GM12878 (cell line): Measurements from ENCODE around the gene TRMU. TPM values are rescaled to one million over a fixed set of nuclear protein-coding genes. Genes with fewer than 3 reads are reported as not detected.

ENCODE experiments used
- ATAC-seq: fragments of 200-7000 bp; cut with Tn5 transposase; 3 replicates; pipeline ENCODE4 v1.9.1; 2020; ENCODE audit warnings: mild to moderate bottlenecking, moderate library complexity
- BruUV-seq: library from RNA; stranded (reverse); fragments of 400-500 nt; replicated peaks from 2 replicates; lab custom pipeline; 2021; lab: Mats Ljungman, UMichigan
- CTCF ChIA-PET: fragments of 300-600 bp; sonication (Branson Sonifier 250); formaldehyde crosslinking; extraction: SDS; loops from one replicate; lab custom pipeline; 2021; ENCODE audit warnings: inconsistent platforms; lab: Yijun Ruan, JAX
- POLR2A ChIA-PET: fragments of 350-600 bp; formaldehyde crosslinking; extraction: SDS; loops from one replicate; lab custom pipeline; 2021; ENCODE audit warnings: inconsistent platforms; lab: Charles Lee
- RAD21 ChIA-PET: fragments of 300-600 bp; sonication (Branson Sonifier 250); formaldehyde crosslinking; loops from one replicate; lab custom pipeline; 2023; ENCODE audit warnings: antibody characterized with exemption; ENCODE audit not compliant: unreplicated experiment; lab: Charles Lee
- SMC1A ChIA-PET: fragments of 300-600 bp; sonication (Branson Sonifier 250); formaldehyde crosslinking; loops from one replicate; lab custom pipeline; 2023; ENCODE audit not compliant: unreplicated experiment, uncharacterized antibody; lab: Charles Lee
- DNase-seq: peaks from one replicate; pipeline ENCODE4 v3.0.0-alpha.2; 2011; ENCODE audit warnings: low read depth, low spot score
- FAIRE-seq: peaks from 3 replicates; lab custom pipeline; 2011; peaks lifted over from hg19 to GRCh38; lab: Jason Lieb, UNC
- H2AFZ ChIP-seq: 2 replicates; pipeline ENCODE4 v1.6.0; 2011; ENCODE audit warnings: low read depth, low read length, control low read depth; ENCODE audit not compliant: control insufficient read depth
- H3K27ac ChIP-seq: 2 replicates; pipeline ENCODE4 v1.5.1; 2011; ENCODE audit warnings: control low read depth; ENCODE audit not compliant: control insufficient read depth, insufficient read depth
- H3K27me3 ChIP-seq, 2 experiments: replicated peaks in 1 of 2; 2 replicates each; pipeline versions ENCODE4 v1.6.0 to v1.6.1; 2011; ENCODE audit warnings: low read length in 1 of 2; ENCODE audit not compliant: control insufficient read depth in 2 of 2, insufficient read depth in 2 of 2
- H3K36me3 ChIP-seq, 2 experiments: 2 replicates each; pipeline ENCODE4 v1.5.1; 2011; ENCODE audit warnings: low read length in 1 of 2; ENCODE audit not compliant: control insufficient read depth in 2 of 2, insufficient read depth in 2 of 2
- H3K4me1 ChIP-seq: 2 replicates; pipeline ENCODE4 v1.6.1; 2011; ENCODE audit warnings: mild to moderate bottlenecking, low read length, moderate library complexity, mixed read lengths; ENCODE audit not compliant: control insufficient read depth, insufficient read depth
- H3K4me2 ChIP-seq: 2 replicates; pipeline ENCODE4 v1.6.0; 2011; ENCODE audit warnings: control low read depth; ENCODE audit not compliant: control insufficient read depth, insufficient read depth
- H3K4me3 ChIP-seq: fragments of 200-600 bp; sonication (generic); 2 replicates; pipeline ENCODE4 v1.5.1; 2016
- H3K79me2 ChIP-seq: 2 replicates; pipeline ENCODE4 v1.6.0; 2011; ENCODE audit warnings: low read length; ENCODE audit not compliant: control insufficient read depth, insufficient read depth
- H3K9ac ChIP-seq: 2 replicates; pipeline ENCODE4 v1.8.0; 2011; ENCODE audit warnings: low read length, control low read depth, mixed read lengths; ENCODE audit not compliant: control insufficient read depth, insufficient read depth
- H3K9me3 ChIP-seq: replicated peaks from 3 replicates; pipeline ENCODE4 v1.5.1; 2011; ENCODE audit warnings: mild to moderate bottlenecking, low read length; ENCODE audit not compliant: control insufficient read depth, insufficient read depth
- H4K20me1 ChIP-seq: 2 replicates; pipeline ENCODE4 v1.6.0; 2011; ENCODE audit not compliant: control insufficient read depth, insufficient read depth
- ASH2L ChIP-seq: fragments of 300-600, 200-600 bp; sonication (generic); IDR thresholded peaks from 2 replicates; pipeline ENCODE4 v1.6.1; 2017; ENCODE audit warnings: low read depth, mild to moderate bottlenecking, borderline replicate concordance
- E2F4 ChIP-seq: IDR thresholded peaks from 2 replicates; pipeline ENCODE4 v1.6.1; 2012; ENCODE audit warnings: low read depth, low read length, improper control_type of control experiment
- HDAC6 ChIP-seq: fragments of 200-600 bp; sonication (generic); IDR thresholded peaks from one replicate; pipeline ENCODE4 v1.8.0; 2017; ENCODE audit warnings: antibody characterized with exemption; ENCODE audit not compliant: unreplicated experiment
- MXI1 ChIP-seq: fragments of 150-350 bp; IDR thresholded peaks from 2 replicates; pipeline ENCODE4 v1.6.1; 2011; ENCODE audit warnings: low read depth, mild to moderate bottlenecking, inconsistent platforms, low read length, improper control_type of control experiment
- SMAD5 ChIP-seq: IDR thresholded peaks from 2 replicates; pipeline ENCODE4 v1.6.1; 2016; ENCODE audit warnings: antibody characterized with exemption, low read depth
- USF2 ChIP-seq: IDR thresholded peaks from 2 replicates; pipeline ENCODE4 v1.6.1; 2011; ENCODE audit warnings: low read depth, low read length, improper control_type of control experiment, borderline replicate concordance
- ZBTB33 ChIP-seq: fragments of 450-650 bp; IDR thresholded peaks from 2 replicates; pipeline ENCODE4 v1.6.1; 2017; ENCODE audit warnings: mild to moderate bottlenecking
- ZSCAN29 ChIP-seq: fragments of 450-650 bp; IDR thresholded peaks from 2 replicates; pipeline ENCODE4 v1.6.1; 2017; ENCODE audit warnings: mild to moderate bottlenecking, moderate library complexity
- WGBS: methylation state at CpG from one replicate; pipeline ENCODE4 v1.1.6; 2016; ENCODE audit warnings: low lambda C conversion rate; ENCODE audit not compliant: insufficient replicate concordance, insufficient coverage; ENCODE audit errors: missing lambda C conversion rate; 5-methylcytosine and 5-hydroxymethylcytosine counted together
- in situ Hi-C: fragments of 300-500 bp; cut with MboI; formaldehyde crosslinking; loops from 9 replicates; pipeline ENCODE4 v1.14.3; 2018; ENCODE audit warnings: mixed read lengths
- intact Hi-C: fragments of 100-400 bp; cut with micrococcal nuclease; formaldehyde crosslinking; loops from one replicate; pipeline ENCODE4 v1.14.2; 2022; ENCODE audit not compliant: unreplicated experiment
- polyA plus RNA-seq, 11 experiments: library from polyadenylated mRNA; depleted of rRNA in 4 of 11; unstranded in 6 of 11; stranded (reverse) in 5 of 11; fragments of >200 nt; fragmentation: Nextera tagmentation in 4 of 11; fragmentation: Illumina TruSeq in 1 of 11; extraction: Ambion mirVana in 4 of 11; extraction: Trizol in 1 of 11; gene quantifications; 1 replicate in 1 of 11; 2 replicates in 10 of 11; pipeline versions ENCODE4 v1.2.1 to v1.2.3, GENCODE V29; 2011 to 2016; ENCODE audit warnings: inconsistent platforms in 2 of 11, missing spikeins in 2 of 11, low read depth in 1 of 11
- total RNA-seq, 4 experiments: library from RNA; depleted of rRNA in 3 of 4; stranded (reverse); fragments of >200 nt in 3 of 4; fragmentation: Illumina TruSeq in 1 of 4; extraction: Trizol in 1 of 4; gene quantifications; 2 replicates each; pipeline versions ENCODE4 v1.2.1 to v1.2.3, GENCODE V29; 2013 to 2021

TRMU gene
- total and polyA plus RNA-seq, 10 of the 15 experiments (the other 5 are each of a cell fraction or from before 2014, with no cell fraction given): 3.5 to 57.0 (median 44.0) TPM

DNA sequence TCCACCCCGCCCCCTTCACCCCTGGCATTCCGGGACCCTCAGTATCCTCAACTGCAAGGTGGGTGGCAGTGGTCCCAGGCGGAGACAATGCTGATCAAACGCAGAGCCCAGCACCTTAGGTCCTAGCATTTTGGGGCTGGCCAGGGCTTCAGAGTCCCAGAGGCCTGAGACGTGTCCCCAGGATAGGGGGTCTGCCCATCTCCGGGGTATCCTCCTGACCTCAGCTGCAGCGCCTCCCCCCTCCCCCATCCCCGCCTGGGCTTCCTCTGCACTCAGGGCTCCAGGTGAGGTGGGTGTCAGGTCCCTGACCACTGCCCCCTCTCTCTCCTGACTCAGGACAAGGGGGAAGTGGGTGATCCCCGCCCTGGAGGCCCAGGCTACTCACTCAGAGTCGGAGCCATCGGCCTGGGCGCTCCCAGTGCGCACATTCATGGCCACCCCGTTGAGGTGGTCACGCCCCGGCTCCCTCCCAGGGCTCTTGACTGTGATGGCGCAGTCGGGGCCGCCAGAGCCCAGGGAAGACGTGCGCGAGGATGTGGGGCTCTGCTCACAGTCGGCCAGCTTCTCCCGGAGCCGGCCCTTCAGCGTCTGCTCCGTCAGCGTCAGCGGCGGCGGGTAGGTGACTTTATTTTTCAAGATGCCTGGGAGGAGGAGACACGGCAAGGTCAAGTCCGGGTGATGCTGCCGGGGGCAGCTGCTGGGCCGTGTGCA lies 28.3 kb downstream of the TRMU start:
- DNase-seq (no peak), FAIRE-seq (no peak), ATAC-seq (no peak)
- ChIA-PET SMC1A (no interaction called here), POLR2A (no interaction called here), RAD21 (no interaction called here), CTCF (no interaction called here)
- Histone ChIP-seq H3K9ac (no peak overlapping the region), H3K36me3 (no peaks in the 10 kb centered on the region), H2AFZ (no peak overlapping the region), H3K4me2 (no peak overlapping the region), H3K79me2 (no peaks in the 10 kb centered on the region), H4K20me1 (no peaks in the 10 kb centered on the region), H3K9me3 (no peaks in the 10 kb centered on the region), H3K27ac (no peak overlapping the region), H3K4me1 (no peaks in the 10 kb centered on the region), H3K27me3 (no peaks in the 10 kb centered on the region), H3K4me3 (no peak overlapping the region)
- intact Hi-C loops: no loop called here
- no peak for TF ChIP-seq ZBTB33
- TF ChIP-seq HDAC6: no peak
- no peak for TF ChIP-seq SMAD5
- TF ChIP-seq E2F4: no peak
- TF ChIP-seq ZSCAN29: no peak
- TF ChIP-seq MXI1: no peak
- TF ChIP-seq USF2: no peak
- TF ChIP-seq ASH2L: no peak
- BruUV-seq: no TSS peak
- 52% methylated on average over 32 of the region's 35 CpGs for WGBS
- in situ Hi-C loops: no loop called here
